Inflammatory macrophage treated with lipopolysaccharide for 1 hour (primary cell): ENCODE data around the gene OGFOD3.
"Not testable (repeated sequence)": the region's sequence is repeated elsewhere in the genome, so short reads cannot be mapped to it uniquely, and the experiment has no call there.

Source experiments
- DNase-seq, 2 donors: peaks; one replicate each; pipeline ENCODE4 v3.0.0-alpha.2; 2020 to 2022

The OGFOD3 gene

GRCh38 chr17:82433560-82434215, 15.3 kb upstream of the OGFOD3 start:
- no peak for DNase-seq

- DNase-seq: no peak
Measured at GRCh38 chr17:82432017-82432416, 13.6 kb upstream of the OGFOD3 start.

- DNase-seq: no peak
Measured at GRCh38 chr17:82429824-82430223, 11.4 kb upstream of the OGFOD3 start.

- no peak for DNase-seq
Measured at GRCh38 chr17:82428546-82428945, 10.2 kb upstream of the OGFOD3 start.

GRCh38 chr17:82424863-82425159, 6.4 kb upstream of the OGFOD3 start:
- no peak for DNase-seq

- peak; percentile 37 to 84 for DNase-seq
Measured at GRCh38 chr17:82424001-82424862, 5.8 kb upstream of the OGFOD3 start.

- DNase-seq: peak; percentile 37 to 47
Measured at GRCh38 chr17:82419540-82419939, 1.2 kb upstream of the OGFOD3 start.

GRCh38 chr17:82416771-82417170, 1.6 kb downstream of the OGFOD3 start:
- DNase-seq: no peak

- DNase-seq: no peak
Measured at GRCh38 chr17:82416264-82416663, 2.1 kb downstream of the OGFOD3 start.

- no peak for DNase-seq
Measured at GRCh38 chr17:82415786-82416185, 2.6 kb downstream of the OGFOD3 start.

- DNase-seq: no peak
Measured at GRCh38 chr17:82415336-82415735, 3.0 kb downstream of the OGFOD3 start.

- DNase-seq: peak; percentile 45 to 91
Measured at GRCh38 chr17:82414548-82415281, 3.7 kb downstream of the OGFOD3 start.

- DNase-seq: no peak
Measured at GRCh38 chr17:82412535-82413520, 5.6 kb downstream of the OGFOD3 start.

- DNase-seq: not testable (repeated sequence)
Measured at GRCh38 chr17:82412081-82412480, 6.3 kb downstream of the OGFOD3 start.

- no peak for DNase-seq
Measured at GRCh38 chr17:82411396-82412053, 6.9 kb downstream of the OGFOD3 start.

GRCh38 chr17:82410014-82410716, 8.2 kb downstream of the OGFOD3 start:
- DNase-seq: no peak

- no peak for DNase-seq
Measured at GRCh38 chr17:82408938-82409318, 9.5 kb downstream of the OGFOD3 start.

- no peak for DNase-seq
Measured at GRCh38 chr17:82408288-82408937, 10.0 kb downstream of the OGFOD3 start.

GRCh38 chr17:82407255-82407654, 11.1 kb downstream of the OGFOD3 start:
- peak in 1 of 2 donors; percentile 21 for DNase-seq

GRCh38 chr17:82406131-82406671, 12.2 kb downstream of the OGFOD3 start:
- DNase-seq: no peak
